D721Med (cell line): ENCODE data around the gene SMIM20.

Experiments
- DNase-seq: peaks from one replicate; pipeline ENCODE4 v3.0.0; 2011; ENCODE audit warnings: low spot score; ENCODE audit not compliant: insufficient read length
- FAIRE-seq: peaks from 2 replicates; lab custom pipeline; 2011; peaks lifted over from hg19 to GRCh38; lab: Jason Lieb, UNC
- CTCF ChIP-seq: IDR thresholded peaks from 2 replicates; pipeline ENCODE4 v1.5.1; 2012; ENCODE audit warnings: mild to moderate bottlenecking, control low read depth; ENCODE audit not compliant: insufficient read depth; ENCODE audit errors: missing control alignments

Gene SMIM20

GRCh38 chr4:25892796-25893195 is 21.2 kb upstream of the SMIM20 start:
- TF ChIP-seq CTCF: no peak
- no peak for FAIRE-seq

GRCh38 chr4:25896776-25897539 is 17.1 kb upstream of the SMIM20 start:
- DNase-seq (no peak), FAIRE-seq (no peak)
- TF ChIP-seq CTCF: no peak

More at GRCh38 chr4:25892796-25893195, 21.2 kb upstream of the SMIM20 start:
- DNase-seq: no peak

GRCh38 chr4:25900310-25900709 is 13.7 kb upstream of the SMIM20 start:
- DNase-seq: no peak
- FAIRE-seq: no peak
- no peak for TF ChIP-seq CTCF

GRCh38 chr4:25901030-25901430 is 13.0 kb upstream of the SMIM20 start:
- DNase-seq (no peak), FAIRE-seq (no peak)
- no peak for TF ChIP-seq CTCF

- TF ChIP-seq CTCF: no peak
- DNase-seq (no peak), FAIRE-seq (no peak)
These were observed 9.9 kb upstream of the SMIM20 start for GRCh38 chr4:25903900-25904747.

GRCh38 chr4:25904748-25905082 is 9.3 kb upstream of the SMIM20 start:
- no peak for DNase-seq
- FAIRE-seq: no peak
- no peak for TF ChIP-seq CTCF
